Iris pigment epithelial cell (primary cell): ENCODE results near the gene APH1B.

Experiments
- DNase-seq: peaks from one replicate; pipeline ENCODE4 v3.0.0-alpha.2; 2011; ENCODE audit warnings: low read depth

The APH1B gene

DNA sequence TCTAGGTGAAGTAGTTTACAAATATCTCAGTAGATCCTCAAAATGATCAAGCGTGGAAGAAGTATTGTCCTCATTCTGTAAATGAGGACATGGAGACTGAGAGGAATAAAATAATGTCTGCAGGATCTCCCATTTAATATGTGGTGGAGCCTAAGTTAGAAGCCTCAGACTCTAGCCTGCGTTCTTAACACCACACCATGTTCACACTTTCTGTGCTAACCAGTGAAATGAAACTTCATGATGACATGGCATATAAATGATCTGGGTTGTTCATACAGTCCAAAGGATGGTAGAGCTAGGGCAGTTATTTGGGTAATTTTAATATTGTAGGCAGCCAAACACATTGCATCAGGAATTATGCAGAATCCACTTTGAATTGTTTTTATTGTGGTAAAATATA, 25.1 kb upstream of the APH1B start:
- no peak for DNase-seq

GRCh38 chr15:63254991-63255390, 22.4 kb upstream of the APH1B start:
- DNase-seq: no peak

DNA sequence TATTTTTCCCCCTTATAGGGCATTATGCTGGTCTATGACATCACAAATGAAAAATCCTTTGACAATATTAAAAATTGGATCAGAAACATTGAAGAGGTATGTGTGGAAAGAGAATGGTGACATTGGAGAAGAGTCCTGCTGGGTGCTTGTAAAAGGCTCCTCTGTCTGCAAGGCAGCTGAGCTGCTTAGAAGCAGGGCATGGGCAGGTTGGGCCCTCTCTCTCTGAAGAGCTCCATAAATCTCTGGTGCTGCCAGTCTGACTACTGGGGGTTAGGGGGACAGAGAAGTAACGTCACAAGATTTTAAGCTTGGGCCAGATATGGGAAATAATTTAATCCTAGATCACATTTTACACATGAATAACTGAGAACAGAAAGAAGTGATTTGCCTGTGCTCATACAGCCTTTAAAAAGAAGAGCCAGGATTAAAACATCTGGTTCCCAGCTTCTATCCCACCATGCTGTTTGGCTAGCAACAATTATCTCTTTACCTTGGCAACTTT, 21.9 kb upstream of the APH1B start:
- DNase-seq: no peak

DNA sequence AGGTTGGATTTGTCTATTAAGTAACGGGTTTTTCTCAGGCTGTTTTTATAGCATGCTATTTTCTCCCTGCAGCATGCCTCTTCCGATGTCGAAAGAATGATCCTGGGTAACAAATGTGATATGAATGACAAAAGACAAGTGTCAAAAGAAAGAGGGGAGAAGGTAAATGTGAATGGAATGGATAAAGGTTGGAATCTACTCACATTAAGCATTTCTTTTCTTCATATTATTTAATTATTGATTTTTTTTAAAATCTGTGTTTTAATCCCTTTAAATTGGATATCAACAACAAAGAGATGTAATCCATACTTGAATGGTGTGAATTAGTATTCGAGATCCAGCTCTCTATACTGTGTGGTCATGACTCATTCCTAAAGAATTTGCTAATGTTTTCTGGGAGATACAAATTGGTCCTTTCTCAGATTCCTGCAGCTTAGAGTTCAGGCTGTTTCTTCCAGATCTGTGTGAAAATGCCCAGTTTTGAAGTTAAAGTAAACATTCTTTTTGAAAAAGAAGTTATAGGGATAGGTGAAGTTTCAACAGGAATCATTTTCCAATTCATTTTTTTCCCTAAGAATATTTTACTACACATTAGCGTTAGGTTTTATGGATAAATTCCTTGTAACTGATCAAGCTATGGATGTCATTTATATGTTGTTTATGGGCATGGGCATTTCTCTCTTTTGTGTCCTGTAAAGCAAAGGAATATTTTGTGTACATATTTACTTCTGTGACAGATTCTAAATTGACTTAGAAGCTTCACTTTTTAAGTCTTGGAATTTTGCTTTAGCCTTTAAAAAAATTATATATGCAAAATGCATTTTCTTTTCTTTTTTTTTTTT, 20.8 kb upstream of the APH1B start:
- DNase-seq: peak; percentile 90

DNA sequence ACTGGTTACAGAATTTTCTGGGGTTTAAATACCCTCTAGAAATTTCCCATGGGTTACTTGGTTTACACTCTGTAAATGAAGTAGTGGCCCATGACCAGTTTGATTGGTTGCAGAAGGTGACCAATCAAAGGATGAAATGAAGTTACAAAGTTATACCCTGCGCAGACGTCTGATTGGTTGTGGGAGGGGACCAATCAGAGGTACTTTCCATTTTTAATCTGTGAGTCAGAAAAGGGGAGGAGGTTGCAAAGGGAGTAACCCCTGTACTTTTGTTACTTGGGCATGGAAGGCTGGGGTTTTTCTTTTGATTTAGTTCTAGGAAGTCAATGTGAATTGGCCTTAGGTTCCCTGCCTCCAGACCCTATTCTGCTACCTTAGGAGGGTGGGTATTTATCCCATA, 18.7 kb upstream of the APH1B start:
- no peak for DNase-seq

- DNase-seq: peak; percentile 67
Measured at GRCh38 chr15:63260791-63261190, 16.6 kb upstream of the APH1B start.

- DNase-seq: no peak
Measured at GRCh38 chr15:63261311-63261710, 16.1 kb upstream of the APH1B start.

GRCh38 chr15:63263519-63263918, 13.9 kb upstream of the APH1B start:
- no peak for DNase-seq

DNA sequence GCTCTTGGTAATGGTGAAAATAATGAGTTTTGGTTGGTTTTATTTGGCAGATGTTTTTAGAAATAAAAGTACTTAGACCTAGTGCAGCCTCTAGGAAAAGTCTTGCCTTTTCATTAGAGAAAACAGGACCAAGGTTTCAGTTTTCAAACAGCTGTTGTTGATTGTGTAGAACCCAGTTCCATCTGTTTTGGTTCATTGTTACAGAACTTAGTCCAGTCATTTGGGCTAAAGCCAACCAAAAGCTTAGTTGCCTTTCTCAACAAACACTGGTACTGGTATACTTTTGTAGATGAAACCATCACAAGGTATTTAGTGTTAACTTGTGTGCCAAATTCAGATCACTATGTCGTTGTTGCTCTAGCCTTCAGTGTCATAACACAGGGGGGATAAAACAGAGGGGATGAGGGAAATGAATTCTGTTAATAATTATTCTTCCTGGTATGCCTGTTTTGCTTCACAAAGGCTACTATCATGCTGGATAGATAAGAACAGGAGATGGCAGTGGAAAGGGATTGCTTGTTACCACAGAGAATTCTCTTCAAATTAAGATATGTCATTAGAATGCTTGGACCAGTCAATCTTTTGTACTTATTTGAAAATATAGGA, 12.6 kb upstream of the APH1B start:
- peak; percentile 77 for DNase-seq

GRCh38 chr15:63274427-63274826, 3.0 kb upstream of the APH1B start:
- no peak for DNase-seq

GRCh38 chr15:63276342-63277037, 915 bp upstream of the APH1B start:
- DNase-seq: no peak

DNA sequence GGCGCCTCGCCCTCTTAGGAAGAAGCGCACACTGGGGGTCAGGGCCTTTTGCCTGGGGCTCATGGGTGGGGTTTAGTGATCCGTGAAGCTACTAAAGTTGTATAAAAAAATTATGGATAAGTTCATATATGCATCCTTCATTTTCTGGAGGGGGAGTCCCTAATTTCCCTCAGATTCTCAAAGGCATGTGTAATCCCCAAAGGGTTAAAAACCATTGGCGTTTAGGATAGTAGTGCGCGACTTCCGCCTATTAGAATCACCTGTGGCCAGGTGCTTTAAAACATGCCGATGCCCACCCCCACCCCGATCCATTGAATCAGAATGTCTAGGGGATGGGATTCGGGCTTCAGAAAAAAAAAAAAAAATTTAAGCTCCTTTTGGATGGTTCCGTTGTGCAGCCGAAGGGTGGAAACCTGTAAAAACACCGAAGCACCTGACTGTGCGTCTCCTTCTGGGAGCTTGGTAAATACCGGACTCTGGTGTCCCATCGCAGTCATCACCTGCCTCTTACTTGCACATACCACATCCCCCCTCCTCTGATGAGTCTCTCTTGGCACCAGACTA, 570 bp downstream of the APH1B start:
- DNase-seq: no peak

- no peak for DNase-seq
Measured at GRCh38 chr15:63283126-63283525, 5.7 kb downstream of the APH1B start.

GRCh38 chr15:63284335-63284734, 6.9 kb downstream of the APH1B start:
- DNase-seq: no peak

DNA sequence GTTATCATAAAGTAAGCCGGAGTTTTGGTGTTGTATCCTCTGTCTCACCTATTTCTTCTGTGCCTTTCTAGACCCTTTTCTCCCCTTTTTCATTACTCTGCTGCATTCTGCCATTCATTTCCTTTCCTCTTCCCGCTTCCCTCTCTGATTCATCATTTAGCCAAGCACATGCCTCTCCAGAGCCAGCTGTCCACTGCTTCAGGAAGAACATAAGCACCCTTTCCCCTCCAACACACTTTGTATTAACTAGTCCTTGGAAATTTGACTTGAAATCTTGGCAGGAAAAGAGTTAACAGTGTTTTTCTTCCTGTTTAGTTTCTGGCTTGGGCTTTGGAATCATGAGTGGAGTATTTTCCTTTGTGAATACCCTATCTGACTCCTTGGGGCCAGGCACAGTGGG, 9.7 kb downstream of the APH1B start:
- DNase-seq: peak; percentile 25

- no peak for DNase-seq
Measured at GRCh38 chr15:63288342-63288741, 10.9 kb downstream of the APH1B start.

DNA sequence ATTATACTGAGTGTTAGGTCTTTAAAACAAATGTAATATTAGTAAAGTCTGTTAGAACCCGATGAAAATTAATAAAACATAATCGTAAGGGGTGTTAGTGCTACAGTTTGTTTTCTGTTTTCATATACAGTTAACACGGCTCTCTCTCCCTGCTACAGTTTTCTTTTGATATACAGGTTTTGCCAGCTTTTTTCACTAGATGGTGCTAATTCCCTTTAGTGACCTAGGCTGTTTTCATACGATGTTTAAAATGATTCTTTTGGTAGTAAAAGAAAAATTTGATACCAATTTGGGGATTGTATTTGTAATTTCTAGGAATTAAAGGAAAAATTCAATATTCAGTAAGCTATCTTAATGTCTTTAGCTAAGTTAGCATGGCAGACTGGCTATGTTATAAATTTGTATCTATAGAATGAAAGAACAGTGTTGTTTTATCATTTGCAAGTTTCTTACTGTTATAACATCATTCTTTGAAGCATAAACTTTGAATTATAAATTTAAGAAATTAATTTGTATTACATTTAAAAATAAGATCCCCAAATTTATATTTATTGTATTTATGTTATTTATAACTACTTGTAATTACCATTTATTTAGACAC, 11.5 kb downstream of the APH1B start:
- DNase-seq: peak; percentile 55

- DNase-seq: peak; percentile 89
Measured at GRCh38 chr15:63291507-63291906, 14.1 kb downstream of the APH1B start.

DNA sequence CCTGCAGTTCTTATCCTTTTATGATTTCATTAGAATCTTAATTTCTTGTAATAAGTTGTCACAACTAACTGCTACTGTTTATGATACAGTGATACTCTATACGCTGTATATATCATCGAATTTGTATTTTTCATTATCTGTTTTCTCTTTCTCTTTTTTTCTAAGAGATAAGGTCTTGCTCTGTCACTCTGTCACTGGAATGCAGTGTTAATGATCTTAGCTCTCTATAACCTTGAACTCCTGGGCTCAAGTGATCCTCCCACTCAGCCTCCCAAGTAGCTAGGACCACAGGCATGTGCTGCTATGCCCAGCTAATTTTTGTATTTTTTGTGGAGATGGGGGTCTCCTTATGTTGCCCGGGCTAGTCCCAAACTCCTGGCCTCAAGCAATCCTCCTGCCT, 14.8 kb downstream of the APH1B start:
- DNase-seq: no peak

DNA sequence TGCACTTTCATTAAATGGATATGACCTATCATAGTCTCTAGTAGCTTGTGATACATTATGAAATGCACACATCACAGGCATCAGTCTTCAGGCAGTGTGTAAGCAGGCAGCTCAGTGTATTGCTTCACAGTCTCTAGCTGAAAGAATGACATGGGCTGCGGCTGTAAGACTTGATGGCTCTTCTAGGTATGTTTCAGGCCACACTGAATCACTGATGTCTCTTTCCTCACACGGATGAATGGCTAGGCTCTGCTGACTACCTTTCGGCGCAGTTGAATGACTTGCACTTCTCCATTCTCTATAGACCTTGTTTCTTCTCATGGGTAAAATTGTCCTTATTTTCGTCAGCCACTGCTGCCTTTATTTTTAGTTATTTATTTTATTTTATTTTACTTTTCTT, 15.4 kb downstream of the APH1B start:
- DNase-seq: peak; percentile 80

- DNase-seq: no peak
Measured at GRCh38 chr15:63294359-63294758, 17.0 kb downstream of the APH1B start.

DNA sequence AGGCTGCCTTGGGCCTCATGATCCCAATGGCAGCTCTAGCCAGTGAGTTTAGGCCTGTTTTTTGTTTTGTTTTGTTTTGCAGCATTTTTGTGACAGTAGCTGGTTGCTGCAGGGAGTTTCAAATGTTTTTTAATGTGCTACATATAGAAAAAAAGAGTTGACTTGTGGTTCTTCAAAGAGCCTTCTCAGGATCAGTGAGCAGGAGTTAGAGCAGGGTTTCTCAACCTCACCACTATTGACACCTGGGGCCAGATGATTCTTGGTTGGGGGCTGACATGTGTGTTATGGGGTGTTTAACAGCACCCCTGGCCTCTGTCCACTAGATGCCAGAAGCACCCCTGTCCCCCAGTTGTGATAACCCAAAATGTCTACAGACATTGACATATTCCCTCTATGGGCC, 17.9 kb downstream of the APH1B start:
- no peak for DNase-seq
